Stimulated activated CD4-positive, alpha-beta T cell treated with anti-CD3 and anti-CD28 coated beads, Interleukin-4, amount 100 ng/mL, for 1 hour (primary cell): ENCODE measurements around the gene TMEM209.
"Not testable (repeated sequence)": the region's sequence is repeated elsewhere in the genome, so short reads cannot be mapped to it uniquely, and the experiment has no call there.

Source experiments
- DNase-seq: peaks from one replicate; pipeline ENCODE4 v3.0.0-alpha.2; 2020

The TMEM209 gene

GRCh38 chr7:130205084-130205947 is at the start of gene TMEM209:
Gene TMEM209, minus strand, starts transcription at chr7:130205406. Its CDS starts 31 bp downstream, at chr7:130205375.
- peak; percentile 92 for DNase-seq

- no peak for DNase-seq
These were observed 49.3 kb upstream of the TMEM209 start for GRCh38 chr7:130254555-130254954.

- DNase-seq = not testable (repeated sequence)
These were observed 44.4 kb upstream of the TMEM209 start for GRCh38 chr7:130249626-130250025.

DNA sequence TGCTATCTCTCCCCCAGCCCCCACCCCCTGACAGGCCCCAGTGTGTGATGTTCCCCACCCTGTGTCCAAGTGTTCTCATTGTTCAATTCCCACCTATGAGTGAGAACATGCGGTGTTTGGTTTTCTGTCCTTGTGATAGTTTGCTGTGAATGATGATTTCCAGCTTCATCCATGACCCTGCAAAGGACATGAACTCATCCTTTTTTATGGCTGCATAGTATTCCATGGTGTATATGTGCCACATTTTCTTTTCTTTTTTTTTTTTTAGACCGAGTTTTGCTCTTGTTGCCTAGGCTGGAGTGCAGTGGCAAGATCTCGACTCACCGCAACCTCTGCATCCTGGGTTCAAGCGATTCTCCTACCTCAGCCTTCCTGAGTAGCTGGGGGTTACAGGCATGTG is 43.6 kb upstream of the TMEM209 start:
- DNase-seq = not testable (repeated sequence)

DNA sequence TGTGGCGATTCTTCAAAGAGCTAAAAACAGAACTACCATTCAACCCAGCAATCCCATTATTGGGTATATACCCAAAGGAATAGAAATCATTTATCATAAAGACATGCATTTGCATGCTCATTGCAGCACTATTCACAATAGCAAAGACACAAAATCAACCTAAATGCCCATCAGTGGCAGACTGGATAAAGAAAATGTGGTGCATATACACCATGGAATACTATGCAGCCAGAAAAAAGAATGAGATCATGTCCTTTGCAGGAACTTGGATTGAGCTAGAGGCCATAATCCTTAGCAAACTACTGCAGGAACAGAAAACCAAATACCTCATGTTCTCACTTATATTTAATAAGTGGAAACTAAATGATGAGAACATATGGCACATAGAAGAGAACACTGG is 41.3 kb upstream of the TMEM209 start:
- DNase-seq = not testable (repeated sequence)

DNA sequence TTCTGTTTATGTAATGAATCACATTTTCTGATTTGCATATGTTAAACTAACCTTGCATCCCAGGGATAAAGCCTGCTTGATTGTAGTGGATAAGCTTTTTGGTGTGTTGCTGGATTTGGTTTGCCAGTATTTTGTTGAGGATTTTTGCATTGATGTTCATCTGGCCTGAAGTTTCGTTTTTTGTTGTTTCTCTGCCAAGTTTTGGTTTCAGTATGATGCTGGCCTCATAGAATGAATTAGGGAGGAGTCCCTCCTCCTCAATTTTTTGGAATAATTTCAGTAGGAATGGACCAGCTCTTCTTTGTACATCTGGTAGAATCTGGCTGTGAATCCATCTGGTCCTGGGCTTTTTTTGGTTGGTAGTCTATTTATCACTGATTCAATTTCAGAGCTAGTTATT is 38.3 kb upstream of the TMEM209 start:
- not testable (repeated sequence) for DNase-seq

DNA sequence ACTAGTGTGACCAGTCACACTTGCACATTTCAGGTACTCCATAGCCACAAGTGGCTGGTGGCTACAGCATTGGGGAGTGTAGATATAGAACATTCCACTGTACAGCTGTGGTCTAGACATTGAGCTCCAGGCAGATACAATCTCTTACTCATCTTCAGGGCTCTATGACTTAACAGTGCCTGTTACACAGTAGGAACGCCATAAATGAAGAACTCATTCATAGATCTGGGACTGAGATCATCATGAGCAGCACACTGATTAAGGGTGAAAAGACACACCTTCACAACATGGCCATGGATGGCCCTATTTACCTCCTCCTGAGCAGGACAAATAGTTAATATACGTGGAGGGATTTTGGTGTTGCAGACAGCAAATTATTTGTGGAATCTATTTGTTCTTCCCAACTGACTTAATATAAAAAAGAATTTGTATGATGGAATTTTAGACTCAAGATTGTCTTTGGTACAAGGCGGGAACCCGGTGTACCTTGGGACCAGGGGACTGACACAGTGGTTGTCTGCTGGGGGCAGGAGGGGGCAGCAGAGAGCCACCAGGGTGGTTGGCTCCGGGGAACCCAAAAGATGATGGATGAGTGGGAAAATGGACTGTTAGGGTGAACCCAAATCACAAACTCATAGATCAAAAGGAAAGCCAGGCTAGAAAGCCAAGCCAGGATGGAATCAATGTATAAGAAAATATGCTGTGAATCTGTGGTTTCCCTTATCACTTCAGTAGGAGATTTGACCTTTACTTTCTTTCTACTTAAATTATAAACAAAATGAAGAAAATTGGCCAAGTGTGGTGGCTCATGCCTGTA is 37.2 kb upstream of the TMEM209 start:
- peak; percentile 66 for DNase-seq

GRCh38 chr7:130240240-130240639 is 35.0 kb upstream of the TMEM209 start:
- DNase-seq = no peak

GRCh38 chr7:130236361-130236760 is 31.2 kb upstream of the TMEM209 start:
- not testable (repeated sequence) for DNase-seq

DNA sequence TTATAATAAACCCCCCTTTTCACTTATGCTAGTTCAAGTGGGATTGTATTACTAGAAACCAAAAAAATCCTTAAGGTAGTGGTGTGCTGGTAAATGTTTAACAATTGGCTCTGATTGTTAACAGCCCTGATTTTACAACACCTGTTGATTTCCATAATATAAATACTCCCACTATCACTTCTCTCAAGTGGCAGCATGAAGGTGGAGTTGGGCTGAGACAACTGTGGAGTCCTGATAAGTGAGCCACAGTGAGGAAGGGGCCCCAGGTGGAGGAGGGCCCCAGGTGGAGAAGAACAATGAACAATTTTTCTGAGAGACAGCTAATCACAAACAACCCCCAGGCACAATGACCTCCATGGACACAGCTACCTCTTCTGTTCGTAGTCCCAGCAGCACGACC is 28.9 kb upstream of the TMEM209 start:
- no peak for DNase-seq

GRCh38 chr7:130232209-130232608 is 27.0 kb upstream of the TMEM209 start:
- no peak for DNase-seq

DNA sequence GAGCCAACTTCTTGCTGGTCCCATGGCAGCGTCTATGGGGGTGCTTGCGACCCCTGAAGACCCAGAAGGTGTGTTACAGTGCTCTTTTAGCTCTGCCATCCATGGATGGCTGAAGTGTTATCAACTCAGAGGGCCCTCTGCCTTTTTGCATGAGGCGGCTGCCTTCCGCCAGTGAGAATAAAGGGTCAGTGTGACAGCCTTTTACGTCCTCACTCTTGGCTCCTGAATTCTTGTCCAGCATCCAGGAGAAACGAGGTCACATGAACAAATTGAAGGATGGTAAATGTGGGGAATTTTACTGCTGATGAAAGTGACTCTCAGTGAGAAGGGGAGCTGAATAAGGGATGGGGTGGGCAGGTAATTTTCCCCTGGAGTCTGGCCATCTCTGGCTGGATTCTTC is 26.6 kb upstream of the TMEM209 start:
- DNase-seq = no peak

- DNase-seq = not testable (repeated sequence)
These were observed 24.8 kb upstream of the TMEM209 start for GRCh38 chr7:130229981-130230380.

DNA sequence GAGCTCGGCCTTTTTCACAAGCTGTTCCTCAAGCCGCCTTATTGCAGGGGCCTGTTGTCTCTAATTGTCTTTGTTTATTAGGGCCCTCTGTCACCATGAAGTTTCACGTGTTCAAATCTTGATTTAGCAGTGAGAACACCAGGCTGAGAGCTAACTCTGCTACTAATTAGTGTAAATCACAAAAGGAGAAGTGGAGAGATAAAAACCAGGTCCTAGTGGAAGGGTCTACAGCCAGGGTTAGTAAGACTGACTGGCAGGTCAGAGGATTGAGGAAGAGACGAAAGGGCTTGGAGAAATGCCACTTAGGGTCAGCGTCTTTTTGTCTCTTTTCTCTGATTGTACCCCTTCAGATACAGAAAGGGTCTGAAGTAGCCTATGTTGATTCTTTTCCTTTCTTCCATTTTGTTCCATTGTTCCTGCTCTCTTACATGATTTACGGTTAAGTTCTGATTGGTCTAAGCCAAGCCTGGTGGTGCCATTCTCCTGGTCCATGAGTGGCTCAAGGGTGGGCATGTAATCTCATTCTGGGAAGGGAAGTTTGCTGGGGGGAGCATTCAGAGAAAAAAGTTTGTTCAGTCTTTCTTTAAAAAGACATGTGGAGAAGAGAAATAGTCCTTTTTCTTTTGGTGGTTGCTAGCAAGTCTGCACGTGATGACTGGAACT is 23.8 kb upstream of the TMEM209 start:
- no peak for DNase-seq

DNA sequence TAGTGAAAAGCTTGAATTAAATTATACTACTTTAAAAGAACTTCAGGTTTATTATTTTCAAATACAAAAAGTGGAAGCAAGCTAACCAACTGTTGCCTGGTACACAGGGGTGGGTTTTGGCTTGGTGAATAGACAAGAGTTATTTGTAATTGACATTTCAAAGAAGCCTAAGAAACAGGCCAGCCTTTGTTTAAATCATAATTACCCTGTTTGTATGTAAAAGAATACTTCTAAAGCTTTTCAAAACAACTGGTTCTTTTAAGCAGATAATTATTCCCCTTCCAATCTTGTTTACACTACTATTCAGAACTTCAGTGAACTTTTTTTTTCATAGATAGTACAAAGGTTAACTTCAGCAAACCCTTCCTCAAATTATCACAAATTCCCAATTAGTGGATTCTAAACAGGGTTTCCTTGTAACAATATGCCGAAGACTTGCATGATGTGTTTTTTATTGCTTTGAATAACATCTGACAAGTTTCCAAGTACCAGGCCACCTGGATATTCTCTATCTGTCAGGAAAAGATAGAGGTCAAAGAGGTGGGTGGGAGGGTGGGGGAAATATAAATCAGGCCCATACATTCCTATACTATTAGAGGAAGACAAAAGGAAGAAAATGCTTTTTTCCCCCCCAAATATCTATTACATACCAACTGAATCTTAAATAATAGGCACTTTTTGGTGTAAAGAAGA is 22.8 kb upstream of the TMEM209 start:
- no peak for DNase-seq

DNA sequence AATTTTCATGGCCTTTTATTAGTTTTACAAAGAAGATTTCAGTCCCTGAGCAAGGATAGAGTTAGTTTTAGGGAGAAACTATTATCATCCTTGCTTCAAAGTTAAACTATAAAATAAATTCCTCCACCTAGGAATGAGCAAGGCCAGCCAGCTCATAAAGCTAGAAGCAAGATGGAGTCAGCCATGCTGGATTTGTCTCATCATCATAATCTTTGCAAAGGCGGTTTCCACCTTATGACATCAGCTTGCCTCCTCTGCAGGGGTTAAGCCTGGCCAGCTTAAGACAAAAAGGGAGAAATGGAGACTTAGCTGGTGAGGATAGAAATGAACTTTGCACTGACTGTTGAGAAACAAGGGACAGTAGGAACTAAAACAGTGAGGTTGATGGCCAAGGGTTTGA is 21.1 kb upstream of the TMEM209 start:
- no peak for DNase-seq

GRCh38 chr7:130224923-130225322 is 19.7 kb upstream of the TMEM209 start:
- not testable (repeated sequence) for DNase-seq

- no peak for DNase-seq
These were observed 19.0 kb upstream of the TMEM209 start for GRCh38 chr7:130224210-130224609.

- DNase-seq = no peak
These were observed 18.4 kb upstream of the TMEM209 start for GRCh38 chr7:130223646-130224045.

DNA sequence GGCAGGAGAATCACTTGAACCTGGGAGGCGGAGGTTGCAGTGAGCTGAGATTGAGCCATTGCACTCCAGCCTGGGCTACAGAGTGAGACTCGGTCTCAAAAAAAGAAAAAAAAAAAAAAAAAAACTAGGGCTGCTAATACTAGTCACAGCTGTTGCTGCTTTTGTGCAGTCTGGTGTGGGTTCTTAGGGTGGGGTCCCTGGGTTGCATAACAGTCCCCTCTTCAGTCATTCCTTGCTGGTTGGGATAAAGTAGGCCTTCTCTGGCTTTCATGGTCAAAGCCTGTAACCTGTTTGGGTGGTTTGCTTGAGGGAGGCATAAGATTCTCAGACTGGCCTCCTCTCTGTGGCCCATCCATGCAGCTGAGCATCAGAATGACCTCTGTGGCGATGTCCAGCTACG is 16.5 kb upstream of the TMEM209 start:
- no peak for DNase-seq

GRCh38 chr7:130219871-130220270 is 14.7 kb upstream of the TMEM209 start:
- DNase-seq = no peak

GRCh38 chr7:130218806-130219620 is 13.8 kb upstream of the TMEM209 start:
- no peak for DNase-seq
